Panc1 (cell line): ENCODE results near the gene RPRD1B. TPM values are rescaled to one million over a fixed set of nuclear protein-coding genes. Genes with fewer than 3 reads are reported as not detected.

Experiments
- ATAC-seq: fragments of 200-7000 bp; cut with Tn5 transposase; 2 replicates; pipeline ENCODE4 v1.9.1; 2020; ENCODE audit warnings: mild to moderate bottlenecking, moderate library complexity
- BruUV-seq: library from RNA; stranded (reverse); fragments of 400-500 nt; replicated peaks from 2 replicates; lab custom pipeline; 2021; lab: Mats Ljungman, UMichigan
- CTCF ChIA-PET: fragments of 300-600 bp; sonication (Branson Sonifier 250); formaldehyde crosslinking; loops from one replicate; lab custom pipeline; 2022; ENCODE audit warnings: antibody characterized with exemption; lab: Charles Lee
- POLR2A ChIA-PET: fragments of 300-600 bp; sonication (Branson Sonifier 250); formaldehyde crosslinking; loops from one replicate; lab custom pipeline; 2022; ENCODE audit warnings: antibody characterized with exemption; lab: Charles Lee
- DNase-seq: peaks from one replicate; pipeline ENCODE4 v3.0.0-alpha.2; 2010; ENCODE audit warnings: low read depth, low spot score
- H3K27ac ChIP-seq: 2 replicates; pipeline ENCODE4 v1.5.1; 2011; ENCODE audit warnings: mild to moderate bottlenecking, low read length, inconsistent platforms
- H3K27me3 ChIP-seq: fragments of 200-500 bp; sonication (Bioruptor generic); 2 replicates; pipeline ENCODE4 v1.6.0; 2014; ENCODE audit warnings: low read length, inconsistent platforms; ENCODE audit not compliant: control insufficient read depth, insufficient read depth
- H3K36me3 ChIP-seq: fragments of 200-500 bp; sonication (Bioruptor generic); 2 replicates; pipeline ENCODE4 v1.5.1; 2014; ENCODE audit warnings: inconsistent platforms, mild to moderate bottlenecking, low read length, moderate library complexity; ENCODE audit not compliant: control insufficient read depth, insufficient read depth
- H3K4me1 ChIP-seq: 2 replicates; pipeline ENCODE4 v1.5.1; 2011; ENCODE audit warnings: inconsistent platforms, mild to moderate bottlenecking, low read length, moderate library complexity; ENCODE audit not compliant: control insufficient read depth, insufficient read depth
- H3K4me3 ChIP-seq, 2 experiments: 2 replicates each; pipeline ENCODE4 v1.5.1; 2011 to 2012; ENCODE audit warnings: low read depth in 2 of 2, low read length in 2 of 2, mild to moderate bottlenecking in 2 of 2, inconsistent platforms in 1 of 2, moderate library complexity in 1 of 2
- H3K9me3 ChIP-seq: fragments of 200-500 bp; sonication (Bioruptor generic); 2 replicates; pipeline ENCODE4 v1.5.1; 2014; ENCODE audit warnings: low read depth, mild to moderate bottlenecking, inconsistent platforms, low read length, moderate library complexity; ENCODE audit not compliant: control insufficient read depth, insufficient read depth
- POLR2AphosphoS5 ChIP-seq: IDR thresholded peaks from 2 replicates; pipeline ENCODE4 v1.6.1; 2012; ENCODE audit warnings: mild to moderate bottlenecking, low read depth, low read length, moderate library complexity
- REST ChIP-seq, 2 experiments: IDR thresholded peaks; 2 replicates each; pipeline ENCODE4 v1.6.1; 2011 to 2012; ENCODE audit warnings: low read depth in 2 of 2, control low read depth in 1 of 2, low read length in 1 of 2, mild to moderate bottlenecking in 1 of 2, moderate library complexity in 1 of 2; ENCODE audit not compliant: insufficient read depth in 1 of 2
- SIN3A ChIP-seq: IDR thresholded peaks from 2 replicates; pipeline ENCODE4 v1.6.1; 2012; ENCODE audit warnings: low read depth, mild to moderate bottlenecking, low read length, moderate library complexity, borderline replicate concordance; ENCODE audit not compliant: insufficient read depth
- TCF7L2 ChIP-seq: IDR thresholded peaks from 2 replicates; pipeline ENCODE4 v1.6.1; 2011; ENCODE audit warnings: mild to moderate bottlenecking, low read depth, low read length, inconsistent platforms
- in situ Hi-C: cut with HindIII; loops from 2 replicates; pipeline ENCODE4 v1.10.0; 2016; ENCODE audit warnings: low sequenced_read_pairs, low pct_unique_long_range_greater_than_20kb
- intact Hi-C: fragments of 100-400 bp; cut with micrococcal nuclease; formaldehyde crosslinking; loops from one replicate; pipeline ENCODE4 v1.10.0; 2022; ENCODE audit not compliant: unreplicated experiment
- total RNA-seq: library from RNA; stranded (reverse); gene quantifications from one replicate; pipeline ENCODE4 v1.2.1, GENCODE V29; 2021; ENCODE audit not compliant: unreplicated experiment
- TF ChIP-seq, protein P1 (sequence below): fragments of 450-650 bp; IDR thresholded peaks from 2 replicates; pipeline ENCODE4 v1.5.1; 2017; ENCODE audit warnings: mild to moderate bottlenecking

RPRD1B gene
- total RNA-seq, 1 experiment from 2014 or later: 33.6 TPM

GRCh38 chr20:38073307-38074071 lies 39.9 kb downstream of the RPRD1B start:
- DNase-seq (peak; percentile 55), ATAC-seq (peak; percentile 85)
- Histone ChIP-seq H3K27ac (peak overlapping the region; percentile 70), H3K9me3 (no peaks in the 10 kb centered on the region), H3K36me3 (peaks cover 8% of the 10 kb centered on the region; the same call in 1 of the 2 replicates), H3K27me3 (no peaks in the 10 kb centered on the region), H3K4me1 (peaks cover 21% of the 10 kb centered on the region; the same call in 1 of the 2 replicates), H3K4me3 (no peak overlapping the region)
- intact Hi-C loops (loop anchor here (5.0 kb wide), 2 partner anchors 94 to 149 kb away; partner anchors contain the start of gene TGM2), in situ Hi-C loops (no loop called here)
- ChIA-PET POLR2A (interaction anchor here (0.6 kb wide), 1 partner anchor 115 kb away, joined by 5 read pairs; no protein-coding TSS in a partner anchor), CTCF (interaction anchor here (0.6 to 1.5 kb wide), 13 partner anchors 9 to 335 kb away, joined by 3 to 11 read pairs (median 4); partner anchors contain the start of gene TGM2)
- BruUV-seq: no TSS peak
- TF ChIP-seq, protein P1, sequence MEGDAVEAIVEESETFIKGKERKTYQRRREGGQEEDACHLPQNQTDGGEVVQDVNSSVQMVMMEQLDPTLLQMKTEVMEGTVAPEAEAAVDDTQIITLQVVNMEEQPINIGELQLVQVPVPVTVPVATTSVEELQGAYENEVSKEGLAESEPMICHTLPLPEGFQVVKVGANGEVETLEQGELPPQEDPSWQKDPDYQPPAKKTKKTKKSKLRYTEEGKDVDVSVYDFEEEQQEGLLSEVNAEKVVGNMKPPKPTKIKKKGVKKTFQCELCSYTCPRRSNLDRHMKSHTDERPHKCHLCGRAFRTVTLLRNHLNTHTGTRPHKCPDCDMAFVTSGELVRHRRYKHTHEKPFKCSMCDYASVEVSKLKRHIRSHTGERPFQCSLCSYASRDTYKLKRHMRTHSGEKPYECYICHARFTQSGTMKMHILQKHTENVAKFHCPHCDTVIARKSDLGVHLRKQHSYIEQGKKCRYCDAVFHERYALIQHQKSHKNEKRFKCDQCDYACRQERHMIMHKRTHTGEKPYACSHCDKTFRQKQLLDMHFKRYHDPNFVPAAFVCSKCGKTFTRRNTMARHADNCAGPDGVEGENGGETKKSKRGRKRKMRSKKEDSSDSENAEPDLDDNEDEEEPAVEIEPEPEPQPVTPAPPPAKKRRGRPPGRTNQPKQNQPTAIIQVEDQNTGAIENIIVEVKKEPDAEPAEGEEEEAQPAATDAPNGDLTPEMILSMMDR: peak; percentile 84
- peak; percentile 44; the same call in 1 of the 2 replicates for TF ChIP-seq TCF7L2
- no peak for TF ChIP-seq REST (IDR thresholded peaks at IDR 0.05; ENCODE audit: insufficient read depth in 1 of 2, low read depth in 2 of 2, low read length in 1 of 2)
- TF ChIP-seq SIN3A: no peak
- TF ChIP-seq POLR2AphosphoS5: no peak

DNA sequence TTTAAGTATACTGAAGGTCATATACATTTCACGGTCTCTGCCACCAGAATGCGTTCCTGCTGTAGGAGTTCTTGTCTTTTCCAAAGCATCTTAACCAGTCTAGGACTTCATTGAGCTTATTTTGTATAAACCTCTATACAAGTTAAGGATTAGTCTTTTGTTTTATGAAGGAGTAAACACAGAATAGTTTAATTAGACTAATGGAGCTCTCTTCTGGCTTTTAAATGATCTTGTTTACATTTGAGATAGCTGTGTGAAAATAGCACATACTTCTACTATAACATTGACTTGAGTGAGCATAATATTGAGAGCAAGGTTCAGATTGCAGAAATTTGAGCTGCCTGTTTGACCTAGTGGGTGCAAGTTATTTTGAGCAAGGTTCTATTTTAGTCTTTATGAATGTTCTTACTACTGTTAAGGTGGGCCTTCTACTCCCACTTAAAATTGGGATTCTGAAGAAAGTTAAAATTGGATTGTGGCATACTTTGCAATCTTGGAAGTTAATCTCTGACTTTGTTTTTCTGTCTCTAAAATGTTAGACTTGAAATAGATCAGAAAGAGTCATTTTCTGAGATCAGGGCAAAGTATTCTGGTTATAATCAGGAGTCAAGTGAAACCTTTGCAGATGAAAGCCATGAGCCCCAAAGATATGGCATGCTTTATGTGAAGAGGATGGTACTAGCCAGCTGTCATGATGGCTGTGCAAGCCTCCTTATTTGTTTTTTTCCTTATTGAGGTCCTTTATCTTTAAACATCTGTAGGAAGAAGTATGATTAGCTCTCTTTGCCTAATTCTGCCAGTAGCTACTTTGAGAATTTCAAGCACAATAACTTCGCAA lies 41.8 kb downstream of the RPRD1B start:
- Histone ChIP-seq H3K27me3 (no peaks in the 10 kb centered on the region), H3K9me3 (no peaks in the 10 kb centered on the region), H3K4me3 (no peak overlapping the region), H3K4me1 (peaks cover 21% of the 10 kb centered on the region; the same call in 1 of the 2 replicates), H3K27ac (peak overlapping the region; percentile 3; the same call in 1 of the 2 replicates), H3K36me3 (peaks cover 3% of the 10 kb centered on the region; the same call in 1 of the 2 replicates)
- BruUV-seq: no TSS peak
- in situ Hi-C loops (no loop called here), intact Hi-C loops (no loop called here)
- ChIA-PET CTCF (no interaction called here), POLR2A (no interaction called here)
- no peak for ATAC-seq
- DNase-seq: no peak
- no peak for TF ChIP-seq REST (IDR thresholded peaks at IDR 0.05; ENCODE audit: insufficient read depth in 1 of 2, low read depth in 2 of 2, low read length in 1 of 2)
